NCI-H1694 (cell line): Measurements from ENCODE around the gene SFRP2.

Experiments
- DNase-seq: peaks from one replicate; lab custom pipeline; 2025; lab: John Stamatoyannopoulos, UW

The SFRP2 gene

GRCh38 chr4:153771046-153771445, 17.8 kb downstream of the SFRP2 start:
- no peak for DNase-seq

DNA sequence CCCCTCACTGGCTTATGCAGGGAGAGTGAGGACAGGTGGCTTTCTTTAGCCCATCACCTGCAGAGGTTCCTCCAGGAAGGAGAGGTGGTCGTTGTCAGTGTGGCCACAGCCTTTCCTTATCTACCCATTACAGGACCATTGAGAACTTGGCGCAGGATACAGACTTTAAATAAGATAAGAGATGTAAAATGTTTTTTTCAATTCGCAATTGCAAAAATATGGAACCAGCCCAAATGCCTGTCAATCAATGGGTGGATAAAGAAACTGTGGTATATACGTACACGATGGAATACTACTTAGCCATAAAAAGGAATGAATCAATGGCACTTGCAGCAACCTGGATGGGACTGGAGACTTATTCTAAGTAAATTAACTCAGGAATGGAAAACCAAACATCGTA, 22.1 kb downstream of the SFRP2 start:
- no peak for DNase-seq

GRCh38 chr4:153765894-153766293, 23.0 kb downstream of the SFRP2 start:
- no peak for DNase-seq

GRCh38 chr4:153764601-153765368, 24.1 kb downstream of the SFRP2 start:
- no peak for DNase-seq

- DNase-seq = no peak
Observed at GRCh38 chr4:153763404-153763803, 25.5 kb downstream of the SFRP2 start.

GRCh38 chr4:153759407-153760316, 29.2 kb downstream of the SFRP2 start, which contains the start of gene RNF175:
TSS of gene RNF175 (minus strand) at chr4:153760024. CDS start at chr4:153759862, 162 bp downstream.
- DNase-seq = no peak

- DNase-seq = no peak
Observed at GRCh38 chr4:153758688-153759406, 30.0 kb downstream of the SFRP2 start.

DNA sequence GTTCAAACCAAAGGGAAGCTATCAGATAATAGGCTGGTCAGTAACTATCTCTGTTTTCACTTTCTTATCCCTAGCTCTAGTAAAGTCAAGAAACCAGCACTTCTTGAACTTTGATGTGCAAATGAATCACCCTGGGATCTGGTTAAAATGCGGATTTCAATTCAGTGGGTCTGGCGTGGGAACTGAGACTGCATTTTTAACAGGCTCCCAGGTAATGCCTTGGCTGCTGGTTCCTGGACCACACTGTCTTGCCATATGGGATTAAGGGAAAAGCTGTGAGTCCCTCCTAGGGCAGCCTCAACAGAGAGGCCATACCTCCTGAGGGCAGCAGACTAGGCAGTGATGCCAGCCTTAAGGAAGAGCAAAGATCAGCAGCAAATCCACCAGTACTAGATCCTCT, 30.7 kb downstream of the SFRP2 start:
- no peak for DNase-seq

- DNase-seq = no peak
Observed at GRCh38 chr4:153757407-153757806, 31.5 kb downstream of the SFRP2 start.

- no peak for DNase-seq
Observed at GRCh38 chr4:153755186-153755585, 33.7 kb downstream of the SFRP2 start.

DNA sequence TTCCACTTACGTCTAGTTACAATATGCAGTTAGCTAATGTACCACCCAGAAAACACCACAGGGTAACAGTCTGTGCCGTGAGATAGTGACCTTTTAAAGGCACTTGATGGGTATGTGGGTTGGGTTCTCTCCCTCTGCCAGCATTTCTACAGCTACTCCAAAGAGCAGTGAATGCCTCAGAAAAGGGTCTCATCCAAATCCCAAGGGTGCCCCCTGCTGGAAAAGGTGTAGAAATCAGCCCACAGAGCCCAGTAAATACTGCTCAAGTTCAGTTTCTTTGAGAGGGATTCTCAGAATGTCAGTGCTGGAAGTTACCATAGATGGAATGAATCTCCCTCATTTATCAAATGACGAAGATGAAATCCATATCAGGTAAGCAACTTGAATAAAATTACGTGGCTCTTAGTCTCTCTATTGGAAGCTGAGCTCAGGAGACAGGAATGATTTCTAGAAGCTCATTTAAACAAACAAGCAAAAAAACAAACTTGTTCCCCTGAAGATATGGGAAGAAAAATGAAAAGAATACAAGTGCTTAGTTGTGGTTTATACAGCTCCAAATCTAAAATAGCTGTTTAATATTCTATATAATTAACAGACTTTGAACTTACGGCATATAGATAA, 38.6 kb downstream of the SFRP2 start:
- peak; percentile 54 for DNase-seq

DNA sequence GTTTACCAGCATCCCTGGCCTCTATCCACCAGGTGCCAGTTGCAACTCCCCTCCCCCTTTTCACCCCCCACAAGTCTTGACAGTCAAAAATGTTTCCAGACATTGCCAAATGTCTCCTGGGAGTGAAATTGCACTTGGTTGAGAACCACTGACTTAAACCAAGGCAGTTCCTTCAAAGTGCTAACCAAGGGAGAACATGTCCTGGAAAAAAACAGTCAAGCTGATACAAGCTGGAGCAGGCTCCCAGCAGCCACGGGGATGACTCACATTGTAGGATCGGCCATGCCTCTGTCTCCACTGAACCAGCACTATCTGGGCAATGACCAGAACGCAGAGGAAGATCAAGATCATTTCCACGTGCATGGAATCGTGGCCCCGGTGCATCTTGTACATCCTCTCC, 40.5 kb downstream of the SFRP2 start:
- DNase-seq = no peak

DNA sequence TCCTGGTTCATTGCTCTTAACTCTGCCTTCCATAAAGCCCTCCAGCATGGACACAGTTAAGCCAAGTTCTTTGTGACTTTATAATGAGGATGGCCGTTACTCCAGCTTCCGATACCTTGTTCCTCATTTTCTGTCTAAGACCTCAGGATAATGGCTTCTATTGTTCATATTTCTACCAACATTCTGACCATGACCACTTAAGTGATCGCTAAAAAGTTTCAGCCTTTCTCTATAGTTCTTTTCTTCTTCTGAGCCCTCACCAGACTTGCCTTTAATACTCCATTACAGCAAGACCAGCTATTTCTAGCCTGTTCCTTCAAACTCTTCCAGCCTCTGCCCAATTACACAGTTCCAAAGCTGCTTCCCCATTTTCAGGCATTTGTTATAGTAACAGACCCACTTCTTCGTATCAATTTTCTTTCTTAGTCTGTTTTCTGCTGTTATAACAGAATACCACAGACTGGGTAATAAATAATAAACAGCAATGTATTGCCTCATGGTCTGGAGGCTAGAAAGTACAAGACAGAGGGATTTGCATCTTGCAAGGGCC, 41.4 kb downstream of the SFRP2 start:
- no peak for DNase-seq

DNA sequence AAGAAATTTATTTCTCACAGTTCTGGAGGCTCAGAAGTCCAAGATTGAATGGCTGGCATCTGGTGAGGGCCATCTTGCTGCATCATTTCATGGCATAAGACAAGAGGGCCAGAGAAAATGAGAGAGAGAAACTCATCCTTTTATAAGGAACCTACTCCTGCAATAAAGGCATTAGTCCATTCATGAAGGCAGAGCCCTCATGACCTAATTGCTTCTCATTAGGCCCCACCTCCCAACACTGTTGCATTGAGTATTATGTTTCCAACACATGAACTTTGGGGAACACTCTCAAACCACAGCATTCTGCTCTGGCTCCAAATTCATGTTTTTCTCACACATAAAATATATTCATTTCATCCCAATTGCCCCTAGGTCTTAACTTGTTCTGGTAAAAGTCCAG, 43.2 kb downstream of the SFRP2 start:
- DNase-seq = no peak

- no peak for DNase-seq
Observed at GRCh38 chr4:153741541-153741940, 47.3 kb downstream of the SFRP2 start.

DNA sequence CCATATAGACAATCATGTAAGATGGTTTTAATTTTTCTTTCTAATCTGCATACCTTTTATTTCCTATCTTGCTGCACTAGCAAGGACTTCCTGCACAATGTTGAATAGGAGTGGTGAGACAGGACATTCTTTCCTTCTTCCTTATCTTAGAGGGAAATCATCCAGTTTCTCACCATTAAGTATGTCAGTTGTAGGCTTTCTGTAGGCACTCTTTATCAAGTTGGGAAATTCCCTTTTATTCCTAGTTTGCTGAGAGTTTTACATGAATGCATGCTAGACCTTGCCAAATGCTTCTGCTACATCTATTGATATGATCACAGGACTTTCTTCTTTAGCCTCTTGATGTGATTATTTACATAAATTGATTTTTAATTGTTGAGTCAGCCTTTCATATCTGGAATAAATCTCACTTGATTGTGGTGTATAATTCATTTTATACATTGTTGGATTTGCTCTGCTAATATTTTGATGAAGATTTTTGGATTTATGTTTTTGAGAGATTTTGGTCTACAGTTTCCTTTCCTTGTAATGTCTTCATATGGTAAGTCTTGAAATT, 52.9 kb downstream of the SFRP2 start:
- no peak for DNase-seq

DNA sequence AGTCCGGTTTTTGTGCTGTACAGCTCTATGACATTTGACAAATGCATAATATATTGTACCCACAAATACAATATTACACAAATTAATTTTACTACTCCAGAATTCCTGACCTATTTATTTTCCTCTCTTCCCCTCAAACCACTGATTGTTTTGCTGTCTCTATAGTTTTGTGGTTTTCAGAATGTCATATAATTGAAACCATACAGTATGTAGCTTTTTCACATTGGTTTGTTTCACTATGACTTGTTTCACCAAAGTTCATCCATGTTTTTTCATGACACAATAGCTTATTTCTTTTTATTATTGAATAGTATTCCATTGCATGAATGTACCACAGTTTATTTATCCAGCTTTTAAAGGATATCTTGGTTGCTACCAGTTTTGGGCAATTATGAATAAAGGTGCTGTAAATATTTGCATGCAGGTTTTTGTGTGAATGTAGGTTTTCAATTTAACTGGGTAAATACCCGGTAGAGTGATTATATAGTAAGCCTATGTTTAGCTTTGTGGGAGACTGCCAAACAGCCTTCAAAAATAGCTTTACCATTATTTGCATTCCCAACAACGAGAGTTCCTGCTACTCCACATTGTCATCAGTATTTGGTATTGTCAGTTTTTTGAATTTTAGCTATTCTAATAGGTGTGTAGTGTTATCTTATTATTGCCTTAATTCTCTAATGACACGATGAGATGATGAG, 55.0 kb downstream of the SFRP2 start:
- DNase-seq = no peak

- DNase-seq = no peak
Observed at GRCh38 chr4:153731239-153731638, 57.6 kb downstream of the SFRP2 start.
